NCI-H1417 (cell line): Measurements from ENCODE around the gene ATAD1.
"Not testable (repeated sequence)": the region's sequence is repeated elsewhere in the genome, so short reads cannot be mapped to it uniquely, and the experiment has no call there.

Experiments
- DNase-seq, 3 experiments: peaks; one replicate each; lab custom pipeline; 2025; lab: John Stamatoyannopoulos, UW

ATAD1 gene

DNA sequence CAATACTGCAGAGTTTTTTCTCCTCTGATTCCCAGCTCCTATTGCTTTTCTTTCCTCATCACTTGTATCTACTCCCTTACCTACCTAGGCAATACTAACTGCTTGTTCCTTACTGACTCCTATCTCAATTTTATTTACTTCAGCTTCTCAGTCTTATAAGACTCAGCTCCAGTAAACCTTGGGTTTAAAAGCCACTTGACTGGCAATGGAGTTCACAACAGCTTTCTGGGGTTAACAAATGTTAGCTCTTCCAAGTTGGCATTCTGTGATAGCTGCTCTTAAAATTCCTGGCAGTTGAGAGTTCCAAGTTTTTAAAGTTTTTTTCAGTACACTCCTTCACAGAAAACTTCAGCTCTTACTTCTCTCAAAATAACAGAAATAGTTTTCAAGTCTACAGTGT is 14.2 kb downstream of the ATAD1 start:
- DNase-seq = no peak

- DNase-seq = no peak
Measured at GRCh38 chr10:87803328-87803727, 14.7 kb downstream of the ATAD1 start.

DNA sequence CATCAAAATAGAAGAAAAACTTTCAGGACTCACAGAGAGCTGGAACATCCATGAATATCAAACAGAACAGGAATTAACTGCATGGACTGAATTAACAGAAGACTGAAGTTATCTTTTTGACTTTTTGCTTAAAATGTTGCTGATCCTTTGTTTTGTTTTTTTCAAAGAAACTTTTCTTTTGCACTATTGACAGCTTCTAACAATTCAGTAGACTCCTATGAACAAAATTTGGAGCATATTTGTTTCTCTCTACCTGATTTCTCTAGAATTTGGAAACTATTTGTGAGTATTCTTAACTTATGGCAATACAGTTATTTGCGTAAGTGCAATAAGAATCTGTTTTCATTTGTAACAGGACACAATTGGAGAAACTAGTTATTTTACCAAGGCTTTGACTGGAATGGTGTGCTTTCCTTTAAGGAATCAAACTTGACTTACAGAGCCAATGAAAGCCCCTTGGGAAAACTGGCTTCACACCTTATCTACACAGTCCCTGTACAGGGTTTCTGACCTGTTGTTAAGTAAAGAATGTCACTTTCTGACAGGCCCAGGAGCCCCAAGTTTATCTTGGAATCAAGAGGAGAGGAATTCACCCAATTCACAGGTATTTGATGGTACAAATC is 16.1 kb downstream of the ATAD1 start:
- not testable (repeated sequence) for DNase-seq

- DNase-seq = no peak
Measured at GRCh38 chr10:87799860-87800259, 18.2 kb downstream of the ATAD1 start.

DNA sequence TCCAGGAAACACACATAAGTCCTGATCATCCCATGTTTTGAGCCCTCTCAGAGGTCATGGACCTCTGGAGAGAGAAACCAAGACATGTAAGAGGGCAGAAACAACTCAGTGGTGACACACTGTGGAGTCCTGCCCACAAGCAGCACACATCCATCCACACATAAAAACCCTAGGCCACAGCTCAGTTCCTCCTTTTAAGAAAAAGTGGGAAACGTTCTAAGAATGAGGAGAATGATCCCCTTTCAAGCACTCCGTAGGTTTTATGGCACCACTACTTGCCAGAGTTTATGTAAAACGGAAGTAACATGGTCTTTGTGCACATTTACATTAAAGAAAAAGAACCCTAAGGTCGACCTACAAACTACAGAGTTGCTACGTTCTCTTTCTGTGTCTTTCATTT is 19.9 kb downstream of the ATAD1 start:
- DNase-seq = no peak

DNA sequence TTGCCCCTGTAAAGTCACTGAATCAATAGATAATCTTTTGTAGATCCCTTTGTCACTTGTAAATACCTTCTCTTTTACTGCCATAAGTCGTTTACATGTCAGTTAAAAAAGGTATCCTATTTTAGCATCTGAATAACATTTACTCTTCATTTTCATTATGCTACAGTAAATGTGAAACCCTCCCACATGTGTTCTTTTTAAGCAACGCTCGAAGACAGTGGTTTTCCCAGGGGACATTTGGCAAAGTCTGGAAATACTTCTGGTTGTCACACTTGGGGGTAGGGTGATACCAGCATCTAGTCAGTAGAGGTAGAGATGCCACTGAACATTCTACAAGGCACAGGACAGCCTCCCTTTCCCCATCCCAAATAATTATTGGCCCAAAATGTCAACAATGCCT is 23.7 kb downstream of the ATAD1 start:
- no peak for DNase-seq

GRCh38 chr10:87790185-87790584 is 27.8 kb downstream of the ATAD1 start:
- no peak for DNase-seq

- no peak for DNase-seq
Measured at GRCh38 chr10:87786421-87786820, 31.6 kb downstream of the ATAD1 start.

GRCh38 chr10:87782721-87783120 is 35.3 kb downstream of the ATAD1 start:
- DNase-seq = no peak

DNA sequence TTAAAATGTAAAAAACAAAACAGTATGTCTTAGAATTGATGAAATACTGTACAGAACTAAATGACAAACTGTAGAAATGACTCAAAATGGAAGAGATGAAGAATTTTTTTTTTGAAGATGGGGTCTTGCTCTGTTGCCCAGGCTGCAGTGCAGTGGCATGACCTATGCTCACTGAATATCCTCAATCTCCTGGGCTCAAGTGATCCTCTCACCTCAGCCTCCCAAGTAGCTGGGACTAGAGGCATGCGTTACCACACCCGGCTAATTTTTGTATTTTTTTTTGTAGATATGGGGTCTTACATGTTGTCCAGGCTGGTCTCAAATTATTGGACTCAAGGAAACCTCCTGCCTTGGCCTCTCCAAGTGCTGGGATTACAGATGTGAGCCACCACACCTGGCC is 36.5 kb downstream of the ATAD1 start:
- no peak for DNase-seq

GRCh38 chr10:87776328-87776727 is 41.7 kb downstream of the ATAD1 start:
- no peak for DNase-seq

GRCh38 chr10:87775766-87776165 is 42.3 kb downstream of the ATAD1 start:
- DNase-seq = no peak

- DNase-seq = peak in 2 of 3 experiments; percentile 24 to 40
Measured at GRCh38 chr10:87771871-87772500, 46.0 kb downstream of the ATAD1 start.

DNA sequence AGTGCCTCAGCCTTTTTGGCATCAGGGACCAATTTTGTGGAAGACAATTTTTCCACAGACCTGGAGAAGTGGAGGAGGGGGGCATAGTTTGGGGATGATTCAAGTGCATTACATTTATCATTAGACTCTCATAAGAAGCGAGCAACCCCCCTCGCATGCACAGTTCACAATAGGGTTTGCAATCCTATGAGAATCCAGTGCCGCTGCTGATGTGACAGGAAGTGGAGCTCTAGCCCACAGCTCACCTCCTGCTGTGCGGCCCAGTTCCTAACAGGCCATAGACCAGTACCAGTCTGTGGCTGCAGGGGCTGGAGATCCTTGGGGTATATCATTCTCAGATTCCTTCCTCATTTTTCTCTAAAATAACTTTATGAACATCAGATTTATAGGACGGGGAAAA is 50.8 kb downstream of the ATAD1 start:
- DNase-seq = no peak

- DNase-seq = no peak
Measured at GRCh38 chr10:87765666-87766376, 52.2 kb downstream of the ATAD1 start.

DNA sequence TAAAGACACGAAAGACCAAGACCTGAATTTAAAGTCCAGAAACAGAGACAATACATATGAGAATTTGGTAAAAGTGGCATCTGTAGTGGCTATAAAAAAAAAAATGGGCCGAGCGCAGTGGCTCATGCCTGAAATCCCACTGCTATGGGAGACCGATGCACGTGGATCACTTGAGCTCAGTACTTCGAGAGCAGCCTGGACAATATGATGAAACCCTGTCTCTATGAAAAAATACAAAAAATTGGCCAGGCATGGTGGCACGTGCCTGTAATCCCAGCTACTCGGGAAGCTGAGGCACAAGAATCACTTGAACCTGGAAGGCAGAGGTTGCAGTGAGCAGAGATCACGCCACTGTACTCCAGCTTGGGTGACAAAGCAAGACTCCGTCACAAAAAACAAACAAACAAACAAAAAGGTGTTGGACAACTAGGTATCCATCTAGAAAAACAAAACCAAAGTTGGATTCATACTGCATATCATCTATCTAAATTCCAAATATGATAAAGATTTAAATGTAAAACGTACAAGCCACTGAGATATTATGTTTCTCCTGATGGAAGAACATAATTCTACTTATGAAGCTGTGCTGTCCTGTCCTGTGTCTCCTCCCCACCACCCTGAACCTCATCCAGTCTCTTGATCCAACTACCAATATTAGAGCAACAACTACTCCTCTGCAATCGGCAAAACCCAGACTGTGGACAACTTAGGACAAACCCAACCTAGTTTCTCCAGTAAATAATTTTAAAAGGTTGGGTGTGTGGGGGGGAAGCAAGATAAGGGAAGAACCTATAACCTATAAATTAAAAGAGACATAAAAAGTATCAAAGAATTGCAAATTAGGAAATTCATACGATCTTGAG is 53.7 kb downstream of the ATAD1 start:
- no peak for DNase-seq

DNA sequence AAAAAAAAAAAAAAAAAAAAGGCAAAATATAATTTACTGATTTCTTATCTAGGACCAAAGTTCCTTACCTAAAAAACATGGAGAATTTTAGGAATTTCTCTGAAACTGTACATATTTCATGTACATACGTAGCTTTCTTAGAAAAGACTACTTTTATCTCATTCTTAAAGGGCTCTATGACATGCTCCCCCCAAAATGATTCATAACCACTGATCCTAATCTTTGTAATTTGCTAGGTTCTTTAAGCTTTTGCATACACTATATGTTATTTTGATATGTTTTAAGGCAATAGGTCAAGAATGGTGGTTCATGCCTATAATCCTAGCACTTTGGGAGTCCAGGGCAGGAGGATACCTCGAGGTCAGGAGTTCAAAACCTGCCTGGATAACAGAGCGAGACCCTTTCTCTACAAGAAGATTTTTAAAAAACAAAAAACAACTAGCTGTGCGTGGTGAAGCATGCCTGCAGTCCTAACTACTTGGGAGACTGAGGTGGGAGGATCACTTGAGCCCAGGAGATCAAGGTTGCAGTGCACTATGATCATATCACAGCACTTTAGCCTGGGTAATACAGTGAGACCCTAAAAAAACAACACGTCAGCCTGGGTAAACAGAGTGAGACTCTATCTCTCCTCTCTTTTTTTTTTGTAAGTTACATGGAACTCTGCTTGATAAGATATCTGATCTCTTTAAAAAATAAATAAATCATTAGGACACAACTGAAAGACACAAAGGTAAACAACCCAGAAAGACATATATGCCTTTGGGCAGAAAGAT is 54.8 kb downstream of the ATAD1 start:
- DNase-seq = no peak

DNA sequence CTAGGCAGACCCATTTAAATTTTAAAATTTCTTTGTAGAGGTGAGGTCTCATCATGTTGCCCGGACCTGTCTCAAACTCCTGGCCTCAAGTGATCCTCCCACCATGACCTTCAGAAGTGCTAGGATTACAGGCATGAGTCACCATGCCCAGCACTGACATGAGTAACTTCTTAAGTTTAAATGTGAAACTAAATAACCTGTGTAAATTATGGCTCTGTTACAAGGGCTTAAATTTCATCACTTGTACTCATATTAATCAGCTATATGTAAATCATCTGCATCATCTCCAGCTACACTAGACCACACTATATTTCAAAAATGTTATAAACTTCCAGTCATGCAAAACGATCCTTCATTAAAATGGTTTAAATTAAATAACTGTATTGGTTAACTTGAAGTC is 56.1 kb downstream of the ATAD1 start:
- no peak for DNase-seq

GRCh38 chr10:87761153-87761552 is 56.9 kb downstream of the ATAD1 start:
- no peak for DNase-seq

GRCh38 chr10:87760195-87760905 is 57.7 kb downstream of the ATAD1 start:
- DNase-seq = no peak

DNA sequence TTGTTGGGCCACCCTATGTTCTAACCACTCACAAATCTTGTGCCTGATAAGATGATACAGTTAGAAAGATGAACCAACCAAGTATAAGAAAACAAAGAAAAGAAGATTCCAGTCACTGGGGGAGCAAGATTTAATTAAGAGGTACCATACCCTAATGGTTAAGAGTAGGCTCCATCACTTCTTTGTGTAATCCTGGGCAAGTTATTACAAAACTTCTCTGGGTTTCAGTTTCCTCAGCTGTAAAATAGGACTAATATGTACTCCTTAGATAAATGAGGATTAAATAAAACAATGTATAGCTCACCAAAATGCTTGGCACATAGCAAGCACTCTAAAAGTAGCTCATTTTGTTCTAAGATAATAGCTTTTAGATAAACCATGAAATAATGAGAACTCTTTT is 58.5 kb downstream of the ATAD1 start:
- no peak for DNase-seq
